Vein endothelial cell (primary cell): ENCODE results near the gene AFAP1. TPM values are rescaled to one million over a fixed set of nuclear protein-coding genes. Genes with fewer than 3 reads are reported as not detected.

ENCODE experiments used
- total RNA-seq: library from RNA; depleted of rRNA; stranded (reverse); fragments of >200 nt; gene quantifications from 2 replicates; pipeline ENCODE4 v1.2.3, GENCODE V29; 2012

AFAP1 gene, protein sequence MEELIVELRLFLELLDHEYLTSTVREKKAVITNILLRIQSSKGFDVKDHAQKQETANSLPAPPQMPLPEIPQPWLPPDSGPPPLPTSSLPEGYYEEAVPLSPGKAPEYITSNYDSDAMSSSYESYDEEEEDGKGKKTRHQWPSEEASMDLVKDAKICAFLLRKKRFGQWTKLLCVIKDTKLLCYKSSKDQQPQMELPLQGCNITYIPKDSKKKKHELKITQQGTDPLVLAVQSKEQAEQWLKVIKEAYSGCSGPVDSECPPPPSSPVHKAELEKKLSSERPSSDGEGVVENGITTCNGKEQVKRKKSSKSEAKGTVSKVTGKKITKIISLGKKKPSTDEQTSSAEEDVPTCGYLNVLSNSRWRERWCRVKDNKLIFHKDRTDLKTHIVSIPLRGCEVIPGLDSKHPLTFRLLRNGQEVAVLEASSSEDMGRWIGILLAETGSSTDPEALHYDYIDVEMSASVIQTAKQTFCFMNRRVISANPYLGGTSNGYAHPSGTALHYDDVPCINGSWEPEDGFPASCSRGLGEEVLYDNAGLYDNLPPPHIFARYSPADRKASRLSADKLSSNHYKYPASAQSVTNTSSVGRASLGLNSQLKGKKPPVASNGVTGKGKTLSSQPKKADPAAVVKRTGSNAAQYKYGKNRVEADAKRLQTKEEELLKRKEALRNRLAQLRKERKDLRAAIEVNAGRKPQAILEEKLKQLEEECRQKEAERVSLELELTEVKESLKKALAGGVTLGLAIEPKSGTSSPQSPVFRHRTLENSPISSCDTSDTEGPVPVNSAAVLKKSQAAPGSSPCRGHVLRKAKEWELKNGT
- total RNA-seq: 89.5 and 137 TPM in 2 replicates

DNA sequence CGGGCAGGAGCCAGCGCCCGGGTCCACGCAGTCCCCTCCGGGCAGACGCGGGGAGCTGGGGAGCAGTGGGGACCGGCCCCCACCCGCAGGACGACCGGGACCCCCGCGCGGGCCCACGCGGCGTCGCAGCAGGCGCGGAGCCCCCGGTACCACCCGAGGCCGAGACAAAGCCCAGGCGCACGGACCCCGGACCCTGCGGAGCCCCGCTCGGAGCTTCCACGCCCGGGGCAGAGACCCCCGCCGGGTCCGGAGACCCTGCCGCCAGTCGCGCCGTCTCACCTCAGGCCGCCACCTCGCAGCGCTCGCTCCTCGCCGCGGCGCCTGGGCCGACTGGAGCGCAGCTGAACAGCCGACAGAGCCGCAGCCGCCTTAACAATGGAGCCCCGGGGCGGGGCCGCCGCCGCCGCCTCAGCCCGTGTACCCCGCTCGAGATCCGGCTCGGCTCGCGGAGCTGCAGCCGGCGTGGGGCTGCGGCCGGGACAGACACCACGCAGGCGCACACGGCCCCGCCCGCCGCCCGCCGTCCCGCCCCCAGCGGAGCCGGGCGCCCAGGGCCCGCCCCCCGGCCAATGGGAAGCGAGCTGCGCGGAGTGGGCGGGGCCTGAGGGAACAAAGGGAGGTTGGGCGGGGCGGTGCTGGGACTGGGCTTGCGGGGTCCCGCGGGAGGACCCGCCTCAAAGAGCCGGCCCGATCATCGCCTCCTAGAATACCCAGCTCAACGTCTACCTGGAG lies at the start of gene AFAP1:
Gene AFAP1 (minus strand): TSS at position 485 of the 732 bp plus-strand sequence. CDS start 67,783 bp downstream, outside the sequence.

Other genes starting within 250 kb of the AFAP1 start
- 1.3 and 1.5 TPM in 2 replicates for gene ABLIM2, start 219.0 kb upstream of the AFAP1 start, total RNA-seq